IMR-90 (cell line): ENCODE measurements around the gene C11orf68. TPM values are rescaled to one million over a fixed set of nuclear protein-coding genes. Genes with fewer than 3 reads are reported as not detected.

Experiments used
- ATAC-seq: fragments of 200-7000 bp; cut with Tn5 transposase; 2 replicates; pipeline ENCODE4 v1.9.1; 2020; ENCODE audit warnings: low read depth, mild to moderate bottlenecking, moderate library complexity
- BruUV-seq: library from RNA; stranded (reverse); fragments of 400-500 nt; replicated peaks from 2 replicates; lab custom pipeline; 2021; lab: Mats Ljungman, UMichigan
- CTCF ChIA-PET: fragments of 300-600 bp; formaldehyde crosslinking; extraction: SDS; loops from one replicate; lab custom pipeline; 2021; ENCODE audit warnings: antibody characterized with exemption; lab: Yijun Ruan, JAX
- POLR2A ChIA-PET: fragments of 300-600 bp; sonication (Branson Sonifier 250); formaldehyde crosslinking; loops from one replicate; lab custom pipeline; 2022; ENCODE audit warnings: antibody characterized with exemption; ENCODE audit not compliant: unreplicated experiment; lab: Charles Lee
- DNase-seq: peaks from one replicate; pipeline ENCODE4 v3.0.0; 2013
- H2AFZ ChIP-seq: replicated peaks from 2 replicates; pipeline ENCODE3; 2013; ENCODE audit warnings: low read length, mild to moderate bottlenecking; ENCODE audit not compliant: poor library complexity
- H2AK5ac ChIP-seq: 2 replicates; pipeline ENCODE4 v1.6.1; 2013; ENCODE audit warnings: low read depth, low read length, inconsistent platforms
- H2AK9ac ChIP-seq: replicated peaks from 2 replicates; pipeline ENCODE3; 2013; ENCODE audit warnings: mild to moderate bottlenecking, low read depth, low read length, moderate library complexity; ENCODE audit not compliant: poor library complexity
- H2BK120ac ChIP-seq: 2 replicates; pipeline ENCODE4 v1.6.1; 2013; ENCODE audit warnings: low read depth, low read length, inconsistent platforms
- H2BK15ac ChIP-seq: 3 replicates; pipeline ENCODE4 v1.6.1; 2013; ENCODE audit warnings: low read depth, low read length, inconsistent platforms
- H2BK20ac ChIP-seq: 2 replicates; pipeline ENCODE4 v1.6.1; 2013; ENCODE audit warnings: low read depth, mild to moderate bottlenecking, inconsistent platforms, low read length, moderate library complexity
- H2BK5ac ChIP-seq: 2 replicates; pipeline ENCODE4 v1.6.1; 2013; ENCODE audit warnings: mild to moderate bottlenecking, low read depth, low read length, inconsistent platforms; ENCODE audit not compliant: poor library complexity, severe bottlenecking
- H3K14ac ChIP-seq: replicated peaks from 2 replicates; pipeline ENCODE4 v1.6.1; 2013; ENCODE audit warnings: low read depth, low read length, inconsistent platforms
- H3K18ac ChIP-seq: 2 replicates; pipeline ENCODE4 v1.6.1; 2013; ENCODE audit warnings: low read depth, low read length, control low read depth
- H3K23ac ChIP-seq: 2 replicates; pipeline ENCODE4 v1.6.1; 2013; ENCODE audit warnings: low read depth, low read length, inconsistent platforms
- H3K27ac ChIP-seq: 2 replicates; pipeline ENCODE4 v1.5.1; 2013; ENCODE audit warnings: mild to moderate bottlenecking, control low read depth, low read length; ENCODE audit not compliant: insufficient read depth
- H3K27me3 ChIP-seq: 2 replicates; pipeline ENCODE4 v1.6.1; 2013; ENCODE audit warnings: low read length; ENCODE audit not compliant: control insufficient read depth, insufficient read depth
- H3K36me3 ChIP-seq: 2 replicates; pipeline ENCODE4 v1.6.1; 2013; ENCODE audit warnings: low read length, mixed read lengths; ENCODE audit not compliant: control insufficient read depth, insufficient read depth
- H3K4ac ChIP-seq: 2 replicates; pipeline ENCODE4 v1.6.1; 2013; ENCODE audit warnings: low read depth, low read length, inconsistent platforms
- H3K4me1 ChIP-seq: 2 replicates; pipeline ENCODE4 v1.6.1; 2013; ENCODE audit warnings: low read length, mixed read lengths; ENCODE audit not compliant: control insufficient read depth, insufficient read depth
- H3K4me2 ChIP-seq: 2 replicates; pipeline ENCODE4 v1.6.1; 2013; ENCODE audit warnings: low read depth, mild to moderate bottlenecking, control low read depth, low read length, moderate library complexity
- H3K4me3 ChIP-seq: 2 replicates; pipeline ENCODE4 v1.5.1; 2013; ENCODE audit warnings: low read depth, mild to moderate bottlenecking, control low read depth, low read length, moderate library complexity; ENCODE audit not compliant: insufficient read depth
- H3K56ac ChIP-seq: 2 replicates; pipeline ENCODE4 v1.6.1; 2013; ENCODE audit warnings: low read length, inconsistent platforms; ENCODE audit not compliant: insufficient read depth; ENCODE audit errors: extremely low read depth
- H3K79me1 ChIP-seq, 2 experiments: 2 replicates each; pipeline ENCODE4 v1.6.1; 2013; ENCODE audit warnings: low read length in 2 of 2, inconsistent platforms in 1 of 2, low read depth in 1 of 2
- H3K9ac ChIP-seq: 2 replicates; pipeline ENCODE4 v1.6.1; 2013; ENCODE audit warnings: low read depth, low read length, control low read depth
- H3K9me1 ChIP-seq: 2 replicates; pipeline ENCODE4 v1.6.1; 2013; ENCODE audit warnings: low read length, inconsistent platforms; ENCODE audit not compliant: insufficient read depth
- H3K9me3 ChIP-seq: 2 replicates; pipeline ENCODE4 v1.6.1; 2013; ENCODE audit warnings: low read length; ENCODE audit not compliant: control insufficient read depth, insufficient read depth
- H4K20me1 ChIP-seq: 2 replicates; pipeline ENCODE4 v1.6.1; 2013; ENCODE audit warnings: low read length, inconsistent platforms; ENCODE audit not compliant: insufficient read depth
- H4K5ac ChIP-seq: 2 replicates; pipeline ENCODE4 v1.6.1; 2013; ENCODE audit warnings: mild to moderate bottlenecking, low read depth, low read length, control low read depth
- H4K8ac ChIP-seq, 2 experiments: 2 replicates each; pipeline ENCODE4 v1.6.1; 2013; ENCODE audit warnings: low read depth in 2 of 2, low read length in 2 of 2, control low read depth in 1 of 2, inconsistent platforms in 1 of 2
- H4K91ac ChIP-seq: 2 replicates; pipeline ENCODE4 v1.6.1; 2013; ENCODE audit warnings: low read depth, low read length, inconsistent platforms; ENCODE audit not compliant: insufficient read depth
- CEBPB ChIP-seq: IDR thresholded peaks from 2 replicates; pipeline ENCODE4 v1.6.1; 2012; ENCODE audit warnings: low read depth, low read length, improper control_type of control experiment
- CHD1 ChIP-seq: IDR thresholded peaks from 2 replicates; pipeline ENCODE4 v1.6.1; 2012; ENCODE audit warnings: low read depth, low read length, improper control_type of control experiment
- CTCF ChIP-seq: conservative IDR thresholded peaks from 2 replicates; pipeline ENCODE4 v1.5.1; 2012; ENCODE audit warnings: mild to moderate bottlenecking, low read depth, low read length, improper control_type of control experiment
- ELK1 ChIP-seq: fragments of 150-350 bp; IDR thresholded peaks from 2 replicates; pipeline ENCODE4 v1.6.1; 2016; ENCODE audit warnings: low read depth, mild to moderate bottlenecking, low read length, moderate library complexity, borderline replicate concordance
- FOS ChIP-seq: fragments of 150-350 bp; IDR thresholded peaks from 2 replicates; pipeline ENCODE4 v1.6.1; 2016; ENCODE audit warnings: low read depth, low read length
- MAFK ChIP-seq: IDR thresholded peaks from 2 replicates; pipeline ENCODE4 v1.6.1; 2012; ENCODE audit warnings: low read depth, low read length, improper control_type of control experiment
- MAZ ChIP-seq: IDR thresholded peaks from 2 replicates; pipeline ENCODE4 v1.6.1; 2012; ENCODE audit warnings: low read depth, mild to moderate bottlenecking, low read length, improper control_type of control experiment, moderate library complexity, borderline replicate concordance
- MXI1 ChIP-seq: IDR thresholded peaks from 2 replicates; pipeline ENCODE4 v1.6.1; 2012; ENCODE audit warnings: low read depth, mild to moderate bottlenecking, low read length, moderate library complexity, borderline replicate concordance
- NFE2L2 ChIP-seq: fragments of 150-350 bp; IDR thresholded peaks from 2 replicates; pipeline ENCODE4 v1.6.1; 2016; ENCODE audit warnings: low read depth, mild to moderate bottlenecking, low read length
- POLR2A ChIP-seq: IDR thresholded peaks from 2 replicates; pipeline ENCODE4 v1.6.1; 2012; ENCODE audit warnings: mild to moderate bottlenecking, low read depth, low read length
- RAD21 ChIP-seq: IDR thresholded peaks from 2 replicates; pipeline ENCODE4 v1.6.1; 2012; ENCODE audit warnings: low read length, improper control_type of control experiment
- RCOR1 ChIP-seq: IDR thresholded peaks from 2 replicates; pipeline ENCODE4 v1.6.1; 2012; ENCODE audit warnings: mild to moderate bottlenecking, low read length, improper control_type of control experiment; ENCODE audit not compliant: insufficient replicate concordance
- USF2 ChIP-seq: fragments of 150-350 bp; IDR thresholded peaks from 2 replicates; pipeline ENCODE4 v1.6.1; 2017; ENCODE audit warnings: mild to moderate bottlenecking, antibody characterized with exemption, low read length, low read depth
- WGBS, 2 experiments: methylation state at CpG; one replicate each; pipeline versions ENCODE4 v1.1.5 to v1.1.7; 2013; ENCODE audit warnings: missing lambda C conversion rate in 2 of 2; ENCODE audit not compliant: insufficient read length in 1 of 2; ENCODE audit errors: extremely low coverage in 2 of 2; 5-methylcytosine and 5-hydroxymethylcytosine counted together
- dilution Hi-C: fragments of 300-500 bp; cut with HindIII; formaldehyde crosslinking; loops from one replicate; pipeline ENCODE4 v1.14.3; 2018; ENCODE audit warnings: low sequenced_read_pairs; ENCODE audit not compliant: unreplicated experiment
- in situ Hi-C: fragments of 300-500 bp; cut with MboI; formaldehyde crosslinking; loops from 3 replicates; pipeline ENCODE4 v1.14.3; 2019; ENCODE audit warnings: low sequenced_read_pairs, inconsistent platforms, mixed read lengths
- intact Hi-C: fragments of 100-400 bp; cut with micrococcal nuclease; formaldehyde crosslinking; loops from 2 replicates; pipeline ENCODE4 v1.10.0; 2022
- polyA plus RNA-seq, 3 experiments: library from polyadenylated mRNA; depleted of rRNA; stranded (reverse); fragments of >200 nt; gene quantifications; 2 replicates each; pipeline ENCODE4 v1.2.3, GENCODE V29; 2012; ENCODE audit warnings: low replicate concordance in 1 of 3
- total RNA-seq: library from RNA; depleted of rRNA; stranded (reverse); fragments of >200 nt; gene quantifications from 2 replicates; pipeline ENCODE4 v1.2.3, GENCODE V29; 2012

The C11orf68 gene
- total and polyA plus RNA-seq, 2 of the 4 experiments (the other 2 are of a cell fraction): 20.3 to 104 TPM

GRCh38 chr11:65928667-65929066 is 9.8 kb upstream of the C11orf68 start:
- ChIA-PET POLR2A (no interaction called here), CTCF (no interaction called here)
- Histone ChIP-seq H3K4me3 (no peak overlapping the region), H3K36me3 (peaks cover 8% of the 10 kb centered on the region), H4K5ac (no peak overlapping the region), H3K9ac (no peak overlapping the region), H3K27ac (no peak overlapping the region), H2AFZ (no peak overlapping the region), H3K9me3 (no peaks in the 10 kb centered on the region), H3K14ac (no peak overlapping the region), H3K9me1 (no peaks in the 10 kb centered on the region; the same call in 1 of the 2 replicates), H3K18ac (no peak overlapping the region), H3K4me1 (no peaks in the 10 kb centered on the region; the same call in 1 of the 2 replicates), H2BK120ac (no peak overlapping the region), H3K4me2 (no peak overlapping the region), H2BK15ac (no peak overlapping the region), H3K56ac (no peak overlapping the region), H2AK9ac (no peak overlapping the region), H3K79me1 (peaks cover 0 to 18% of the 10 kb centered on the region in 2 experiments; a peak in 3 of 4 replicates), H2AK5ac (no peak overlapping the region), H2BK20ac (no peak overlapping the region), H2BK5ac (no peak overlapping the region), H4K20me1 (no peaks in the 10 kb centered on the region), H3K27me3 (no peaks in the 10 kb centered on the region), H4K91ac (no peak overlapping the region), H3K23ac (no peak overlapping the region), H4K8ac (no peak overlapping the region), H3K4ac (no peak overlapping the region)
- WGBS, 2 experiments: 82% methylated on average over 3 of the region's 6 CpGs; no CpG with 5 or more reads in 1 of the 2 experiments
- no TSS peak for BruUV-seq
- no peak for ATAC-seq
- in situ Hi-C loops: no loop called here
- intact Hi-C loops: no loop called here
- DNase-seq: no peak
- TF ChIP-seq RAD21 (no peak), NFE2L2 (no peak), FOS (no peak), CHD1 (no peak), MAFK (no peak), MXI1 (no peak), ELK1 (no peak), USF2 (no peak), CTCF (no peak), CEBPB (no peak), POLR2A (no peak), RCOR1 (no peak), MAZ (no peak)
- dilution Hi-C loops: no loop called here
